GM08714 (cell line): Measurements from ENCODE around the gene KCNIP4.

Experiments used
- H3K4me3 ChIP-seq: fragments of 200-500 bp; sonication (Bioruptor generic); 2 replicates; pipeline ENCODE4 v1.5.1; 2014; ENCODE audit warnings: mild to moderate bottlenecking, low read length, inconsistent platforms
- ZNF274 ChIP-seq: IDR thresholded peaks from 2 replicates; pipeline ENCODE4 v1.6.1; 2012; ENCODE audit warnings: mild to moderate bottlenecking, low read depth, low read length

The KCNIP4 gene

GRCh38 chr4:21952549-21952948 lies 4.0 kb upstream of the KCNIP4 start:
- no peak overlapping the region for H3K4me3 ChIP-seq
- TF ChIP-seq ZNF274, result no peak

DNA sequence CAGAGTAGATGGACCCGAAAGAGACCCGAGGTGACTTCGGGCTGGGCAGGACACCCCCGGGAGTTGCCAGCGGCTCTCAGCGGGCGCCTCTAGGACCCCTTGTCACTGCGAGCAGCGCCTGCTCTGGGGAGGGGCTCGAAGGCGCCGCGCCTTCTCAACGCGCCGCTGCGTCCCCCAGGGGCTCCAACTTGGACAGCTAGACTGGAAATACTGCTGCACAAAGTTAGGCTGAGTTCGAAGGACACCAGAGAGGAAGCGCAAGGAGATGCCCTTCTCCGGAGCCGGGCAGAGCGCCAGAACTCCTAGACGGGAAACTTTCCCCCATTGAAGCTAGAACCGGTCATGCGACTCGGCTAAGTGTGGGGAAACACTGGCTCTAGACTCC lies 493 bp upstream of the KCNIP4 start:
- H3K4me3 ChIP-seq, result no peak overlapping the region
- no peak for TF ChIP-seq ZNF274

GRCh38 chr4:21947791-21948346 lies 703 bp downstream of the KCNIP4 start:
- TF ChIP-seq ZNF274, result no peak
- no peak overlapping the region; the same call in 1 of the 2 replicates for H3K4me3 ChIP-seq

DNA sequence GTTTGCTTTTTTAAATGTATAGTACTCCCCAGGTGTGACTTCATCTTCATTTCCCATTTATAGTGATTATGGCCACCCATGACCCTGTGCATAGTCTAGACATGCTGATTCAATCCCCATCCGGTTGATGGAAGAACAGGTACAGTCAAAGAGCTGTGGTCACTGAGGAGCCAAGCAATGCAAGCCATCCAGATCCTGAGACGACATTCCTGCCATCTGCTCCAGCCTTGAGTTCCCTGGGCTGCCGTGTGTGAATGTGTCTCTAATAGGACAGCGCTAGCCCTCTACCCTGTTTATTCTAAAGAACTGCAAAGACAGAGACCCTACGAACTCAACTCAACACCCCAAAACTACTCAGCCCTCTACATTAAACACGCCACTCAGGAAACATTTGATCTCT lies 1.7 kb downstream of the KCNIP4 start:
- H3K4me3 ChIP-seq, result no peak overlapping the region
- no peak for TF ChIP-seq ZNF274

DNA sequence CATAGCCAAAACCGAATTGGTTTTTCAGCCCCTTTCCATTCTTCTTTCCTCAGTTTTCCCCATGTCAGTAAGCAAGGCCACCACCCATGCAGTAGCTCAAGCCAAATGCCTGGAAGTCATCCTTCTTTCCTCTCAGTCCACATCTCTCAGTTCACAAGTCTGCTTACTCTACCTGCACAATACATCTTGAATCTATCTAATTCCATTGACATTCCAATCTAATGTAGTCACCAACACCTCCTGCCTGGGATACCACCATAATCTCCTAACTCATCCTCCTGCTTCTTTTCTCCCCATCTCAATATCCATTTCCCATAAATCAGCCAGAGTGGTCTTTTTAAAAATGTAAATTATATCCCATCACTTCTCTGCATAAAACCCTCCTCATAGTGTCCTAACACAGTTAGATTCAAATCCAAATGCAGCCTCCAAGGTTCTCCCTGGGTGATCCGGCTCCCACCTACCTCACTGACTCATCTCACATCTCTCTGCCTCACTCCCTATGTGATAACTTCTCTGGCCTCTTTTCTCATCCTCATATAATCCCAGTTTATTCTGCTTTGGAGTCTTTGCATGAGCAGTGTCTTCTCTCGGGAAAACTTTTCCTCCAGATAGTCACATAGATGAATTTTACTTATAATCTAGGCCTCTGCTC lies 26.9 kb downstream of the KCNIP4 start:
- TF ChIP-seq ZNF274, result no peak
- H3K4me3 ChIP-seq, result no peak overlapping the region

GRCh38 chr4:21915761-21916160 lies 32.8 kb downstream of the KCNIP4 start:
- no peak overlapping the region for H3K4me3 ChIP-seq
- TF ChIP-seq ZNF274, result no peak

DNA sequence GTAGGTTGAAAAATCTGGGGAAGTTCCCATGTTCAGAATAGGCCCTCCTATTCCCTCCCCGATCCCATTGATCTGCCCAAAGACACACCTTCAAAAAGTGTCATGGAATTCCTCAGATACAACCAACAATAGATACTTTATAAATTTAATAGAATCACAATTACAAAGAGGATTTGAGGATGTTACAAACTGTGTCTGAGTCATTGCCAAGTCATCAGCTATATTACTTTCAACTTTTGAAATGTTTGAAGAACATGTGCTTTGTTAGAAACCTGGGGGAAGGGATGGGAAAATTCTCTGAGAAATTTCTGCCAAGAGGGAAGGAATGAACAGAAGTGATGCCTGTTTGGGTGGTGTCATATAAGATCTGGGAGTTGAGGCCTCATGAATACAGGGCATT lies 46.7 kb downstream of the KCNIP4 start:
- no peak overlapping the region for H3K4me3 ChIP-seq
- no peak for TF ChIP-seq ZNF274

DNA sequence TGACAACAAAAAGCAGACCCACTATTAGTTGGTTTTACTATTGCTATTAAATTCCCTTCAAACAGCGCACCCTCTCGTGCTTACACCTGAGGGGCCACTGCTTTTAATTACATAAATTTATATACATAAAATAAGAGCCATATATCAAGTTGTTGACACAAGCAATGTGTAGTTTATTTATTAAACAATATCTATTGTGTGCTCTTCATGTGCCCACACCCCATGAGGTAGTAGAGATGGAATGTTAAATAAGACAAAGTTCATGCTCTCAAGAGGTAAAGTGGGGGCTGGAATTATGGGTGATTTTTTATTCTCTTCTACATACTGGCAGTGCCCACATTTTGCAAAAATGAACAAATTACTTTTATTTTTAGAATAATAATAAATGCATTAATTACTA lies 47.3 kb downstream of the KCNIP4 start:
- no peak for TF ChIP-seq ZNF274
- H3K4me3 ChIP-seq, result no peak overlapping the region

- H3K4me3 ChIP-seq, result no peak overlapping the region
- TF ChIP-seq ZNF274, result no peak
These were observed 48.4 kb downstream of the KCNIP4 start for GRCh38 chr4:21900211-21900610.

GRCh38 chr4:21898101-21898500 lies 50.5 kb downstream of the KCNIP4 start:
- no peak for TF ChIP-seq ZNF274

DNA sequence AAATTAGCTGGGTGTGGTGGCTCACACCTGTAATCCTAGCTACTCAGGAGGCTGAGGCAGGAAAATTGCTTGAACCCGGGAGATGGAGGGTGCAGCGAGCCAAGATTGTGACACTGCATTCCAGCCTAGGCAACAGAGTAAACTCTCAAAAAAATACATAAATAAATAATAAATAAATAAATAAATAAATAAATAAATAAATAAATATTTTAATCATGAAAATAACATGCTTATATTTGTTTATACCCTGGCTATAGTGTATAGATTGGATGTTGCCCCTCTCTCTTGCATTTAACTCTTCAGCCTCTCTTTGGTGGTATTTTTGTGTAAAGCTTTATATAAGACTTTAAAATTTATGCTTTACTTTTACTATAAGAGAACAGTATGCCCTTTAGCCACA lies 51.8 kb downstream of the KCNIP4 start:
- no peak overlapping the region for H3K4me3 ChIP-seq
- TF ChIP-seq ZNF274, result no peak

More at GRCh38 chr4:21898101-21898500, 50.5 kb downstream of the KCNIP4 start:
- no peak overlapping the region for H3K4me3 ChIP-seq

DNA sequence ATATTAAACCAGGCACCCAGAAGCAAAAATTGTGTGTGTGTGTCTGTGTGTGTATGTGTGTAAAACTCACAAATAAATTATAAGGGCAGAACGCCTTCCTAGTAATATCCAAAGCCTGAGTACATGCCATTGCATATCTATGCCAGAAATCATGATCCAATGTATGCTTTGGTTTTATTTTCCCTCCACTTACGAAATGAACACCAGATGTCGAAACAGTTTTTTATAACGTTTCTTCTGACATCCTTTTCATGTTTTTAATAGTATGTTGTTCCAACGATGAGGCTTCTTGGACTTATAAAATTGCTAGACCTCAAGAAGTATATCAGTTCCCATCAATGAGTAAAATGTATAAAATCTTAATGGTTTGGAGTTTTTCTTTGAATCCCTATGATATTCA lies 55.4 kb downstream of the KCNIP4 start:
- no peak for TF ChIP-seq ZNF274

DNA sequence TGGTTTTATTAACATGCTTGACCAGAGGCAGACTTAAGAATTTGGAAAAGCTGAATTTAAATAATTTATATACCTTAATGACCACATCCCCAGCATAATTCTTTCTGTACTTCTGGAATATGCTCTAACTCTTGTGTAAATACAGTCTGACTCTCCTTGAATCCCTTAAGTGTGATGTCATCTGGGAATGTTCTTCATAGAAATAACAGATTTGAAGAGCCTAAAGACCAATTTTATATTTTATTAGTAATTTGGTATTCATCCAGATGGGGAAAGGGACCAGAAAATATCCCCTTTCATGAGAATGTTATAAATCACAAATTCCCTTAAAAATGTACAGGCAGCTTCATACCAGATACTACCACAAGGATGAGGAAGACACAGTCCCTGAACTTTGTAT lies 58.3 kb downstream of the KCNIP4 start:
- TF ChIP-seq ZNF274, result no peak

More for the DNA sequence above, 55.4 kb downstream of the KCNIP4 start:
- no peak overlapping the region for H3K4me3 ChIP-seq

DNA sequence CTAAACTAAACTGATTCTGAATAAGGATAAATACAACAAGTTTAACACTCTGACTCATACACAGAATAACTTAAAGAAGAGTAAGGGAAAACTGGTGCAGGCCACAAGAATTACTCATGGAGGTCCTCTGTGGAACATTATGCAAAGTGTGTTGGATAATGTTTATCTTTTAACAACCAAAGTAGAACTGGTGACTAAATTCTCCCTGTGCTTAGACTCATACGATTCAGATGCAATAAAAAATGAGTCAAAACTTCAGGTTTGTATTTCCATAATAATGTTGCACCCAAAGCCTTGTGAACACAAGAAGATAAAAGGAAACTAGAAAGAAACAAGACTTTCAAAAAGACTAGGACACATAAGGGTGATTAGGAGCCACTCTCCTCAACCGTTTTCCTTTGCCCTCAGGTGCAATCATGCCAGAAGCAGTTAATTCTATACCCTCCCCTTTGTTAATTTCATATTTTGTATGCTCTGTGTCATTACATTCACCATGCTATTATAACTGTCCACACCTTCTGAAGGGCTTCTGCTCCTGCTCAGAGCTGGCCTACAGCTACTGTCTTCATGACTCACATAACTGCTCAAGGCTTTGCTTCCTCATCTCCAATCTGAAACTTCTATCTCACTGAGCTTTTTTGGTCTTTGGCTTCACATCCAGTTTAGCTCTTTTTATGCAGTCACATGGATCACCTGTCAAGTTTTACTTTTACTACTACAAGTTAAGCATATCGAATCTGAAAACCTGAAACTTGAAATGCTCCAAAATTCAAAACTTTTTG lies 60.2 kb downstream of the KCNIP4 start:
- TF ChIP-seq ZNF274, result no peak
- no peak overlapping the region for H3K4me3 ChIP-seq

More for the DNA sequence above, 58.3 kb downstream of the KCNIP4 start:
- H3K4me3 ChIP-seq, result no peak overlapping the region

- no peak for TF ChIP-seq ZNF274
- no peak overlapping the region for H3K4me3 ChIP-seq
These were observed 61.1 kb downstream of the KCNIP4 start for GRCh38 chr4:21887481-21887880.

GRCh38 chr4:21885770-21886169 lies 62.8 kb downstream of the KCNIP4 start:
- TF ChIP-seq ZNF274, result no peak
- no peak overlapping the region for H3K4me3 ChIP-seq
